ENCODE measurements around the gene DYSF. TPM values are rescaled to one million over a fixed set of nuclear protein-coding genes. Genes with fewer than 3 reads are reported as not detected.

DYSF gene
- total RNA-seq, 1 experiment from 2014 or later = 5.5 TPM

GRCh38 chr2:71680925-71681324 is 227.6 kb downstream of the DYSF start:
- H3K18ac ChIP-seq (ENCODE audit: insufficient read length, low read depth, low read length) = no peak overlapping the region
- H2BK15ac ChIP-seq (ENCODE audit: low read depth, low read length) = no peak overlapping the region
- no peak overlapping the region for H3T11ph ChIP-seq (ENCODE audit: low read length)
- no peak overlapping the region for H2BK120ac ChIP-seq (ENCODE audit: low read depth, low read length, poor library complexity, severe bottlenecking)
- H3K9ac ChIP-seq (ENCODE audit: extremely low read depth, insufficient read length, low read length) = no peak overlapping the region
- H3K56ac ChIP-seq (ENCODE audit: insufficient read length, low read depth, low read length) = no peak overlapping the region
- no peaks in the 10 kb centered on the region for H3K27me3 ChIP-seq (ENCODE audit: insufficient read depth, low read length)
- H4K8ac ChIP-seq (replicated peaks; ENCODE audit: insufficient read length, low read depth, low read length) = no peak overlapping the region
- Mint-ChIP-seq H3K4me3 (no peak overlapping the region), H3K27me3 (ENCODE audit: low read depth) (no peaks in the 10 kb centered on the region), H3K4me1 (0 out of 4 replicates have a peak, but pooled peaks cover 0 to 2% of the 10 kb centered on the region in 2 experiments), H3K36me3 (ENCODE audit: insufficient read depth in 1 of 3, low read depth in 3 of 3) (no peaks in the 10 kb centered on the region; a peak in 2 of 7 replicates), H3K27ac (no peak overlapping the region), H3K9me3 (no peaks in the 10 kb centered on the region)
- H3K14ac ChIP-seq (ENCODE audit: insufficient read depth, low read length) = no peak overlapping the region
- H3K27ac ChIP-seq (ENCODE audit: insufficient read length, low read depth, low read length) = no peak overlapping the region
- no peak overlapping the region for H2BK12ac ChIP-seq (ENCODE audit: insufficient read length, low read depth, low read length)
- H4K20me1 ChIP-seq (ENCODE audit: control insufficient read depth, insufficient read depth, insufficient read length) = no peaks in the 10 kb centered on the region
- no peak overlapping the region for H3K4me2 ChIP-seq (ENCODE audit: insufficient read depth, insufficient read length, low read length)
- H2AK5ac ChIP-seq (ENCODE audit: insufficient read length, low read length) = no peak overlapping the region
- no peak overlapping the region for H4K5ac ChIP-seq (ENCODE audit: insufficient read length, low read depth, low read length)
- H2BK20ac ChIP-seq (ENCODE audit: low read depth, low read length, poor library complexity, severe bottlenecking) = no peak overlapping the region
- no peaks in the 10 kb centered on the region for H3K4me1 ChIP-seq (ENCODE audit: insufficient read depth, low read length)
- H3K23ac ChIP-seq (ENCODE audit: insufficient read length, low read depth, low read length) = no peak overlapping the region
- no peaks in the 10 kb centered on the region for H3K79me1 ChIP-seq (ENCODE audit: insufficient read depth, low read depth, low read length, poor library complexity, severe bottlenecking)
- H2BK5ac ChIP-seq (ENCODE audit: insufficient read length, low read length) = no peak overlapping the region
- no peaks in the 10 kb centered on the region for H3K9me3 ChIP-seq (ENCODE audit: control insufficient read depth, low read depth, low read length)
- H2AFZ ChIP-seq (ENCODE audit: low read length) = no peak overlapping the region
- H3K4ac ChIP-seq (ENCODE audit: low read depth, low read length) = no peak overlapping the region
- WGBS (ENCODE audit: extremely low coverage, insufficient read length, low lambda C conversion rate) = no CpG with 5 or more reads among the region's 6 CpGs
- no peaks in the 10 kb centered on the region for H3K79me2 ChIP-seq (ENCODE audit: insufficient read depth, low read length)
- no peaks in the 10 kb centered on the region for H3K23me2 ChIP-seq (ENCODE audit: insufficient read length, low read depth, low read length, poor library complexity, severe bottlenecking)
- no peak for TF ChIP-seq CTCF (conservative IDR thresholded peaks at IDR 0.05)
- DNase-seq = no peak
- H4K91ac ChIP-seq (ENCODE audit: insufficient read length, low read depth, low read length) = no peak overlapping the region

Data from H9 (cell line).